Measurements from ENCODE around the gene BCL10.

GRCh38 chr1:85273397-85273796 lies 3.0 kb downstream of the BCL10 start:
- TF ChIP-seq EZH2phosphoT487 (IDR thresholded peaks at IDR 0.05; ENCODE audit: borderline replicate concordance, low read depth) (no peak), CTCF (IDR thresholded peaks at IDR 0.05) (no peak), TAF1 (IDR thresholded peaks at IDR 0.05; ENCODE audit: borderline replicate concordance, low read depth, low read length) (no peak), TEAD4 (IDR thresholded peaks at IDR 0.05; ENCODE audit: borderline replicate concordance, insufficient read depth) (no peak), RFX5 (IDR thresholded peaks at IDR 0.05; ENCODE audit: low read length) (no peak), EP300 (IDR thresholded peaks at IDR 0.05; ENCODE audit: borderline replicate concordance in 1 of 2, low read depth in 1 of 2, low read length in 1 of 2) (no peak), ZBTB33 (IDR thresholded peaks at IDR 0.05; ENCODE audit: borderline replicate concordance, low read depth) (no peak), SIN3A (IDR thresholded peaks at IDR 0.05; ENCODE audit: borderline replicate concordance, low read depth, low read length) (no peak), JUND (IDR thresholded peaks at IDR 0.05) (no peak)

Measured in SK-N-SH (cell line).